HG02870 (cell line): ENCODE measurements around the gene PLCD3.

Experiments
- ATAC-seq: cut with Tn5 transposase; IDR thresholded peaks from one replicate; pipeline ENCODE4 v1.9.1; 2021; ENCODE audit warnings: mild to moderate bottlenecking, moderate library complexity; ENCODE audit not compliant: unreplicated experiment

PLCD3 gene

GRCh38 chr17:45132320-45132571 lies at the start of gene PLCD3:
TSS of gene PLCD3 (minus strand) at chr17:45132515. CDS start at chr17:45132410, 105 bp downstream.
- no peak for ATAC-seq

- ATAC-seq, result no peak
Measured at GRCh38 chr17:45177563-45177962, 45.2 kb upstream of the PLCD3 start.

GRCh38 chr17:45175759-45176115 lies 43.4 kb upstream of the PLCD3 start:
- no peak for ATAC-seq

GRCh38 chr17:45172541-45173286 lies 40.4 kb upstream of the PLCD3 start:
- ATAC-seq, result no peak

GRCh38 chr17:45172232-45172540 lies 39.9 kb upstream of the PLCD3 start:
- no peak for ATAC-seq

GRCh38 chr17:45171338-45172231 lies 39.3 kb upstream of the PLCD3 start:
- no peak for ATAC-seq

- ATAC-seq, result no peak
Measured at GRCh38 chr17:45170931-45171337, 38.6 kb upstream of the PLCD3 start.

- no peak for ATAC-seq
Measured at GRCh38 chr17:45170280-45170930, 38.1 kb upstream of the PLCD3 start.

- no peak for ATAC-seq
Measured at GRCh38 chr17:45168991-45169752, 36.9 kb upstream of the PLCD3 start.

- ATAC-seq, result no peak
Measured at GRCh38 chr17:45164734-45165269, 32.5 kb upstream of the PLCD3 start.

- no peak for ATAC-seq
Measured at GRCh38 chr17:45162025-45162687, 29.8 kb upstream of the PLCD3 start.

- ATAC-seq, result peak; percentile 91
Measured at GRCh38 chr17:45161288-45162024, 29.1 kb upstream of the PLCD3 start, which contains the start of gene HEXIM2. TSS of gene HEXIM2 (plus strand) at chr17:45161875. CDS start at chr17:45162794, 919 bp downstream.

- no peak for ATAC-seq
Measured at GRCh38 chr17:45160447-45161287, 28.4 kb upstream of the PLCD3 start.

GRCh38 chr17:45156242-45156641 lies 23.9 kb upstream of the PLCD3 start:
- no peak for ATAC-seq

GRCh38 chr17:45155483-45155882 lies 23.2 kb upstream of the PLCD3 start:
- ATAC-seq, result no peak

GRCh38 chr17:45155029-45155428 lies 22.7 kb upstream of the PLCD3 start:
- no peak for ATAC-seq

- no peak for ATAC-seq
Measured at GRCh38 chr17:45150911-45151809, 18.8 kb upstream of the PLCD3 start.
